Measurements from ENCODE around the gene CRYBG2. TPM values are rescaled to one million over a fixed set of nuclear protein-coding genes. Genes with fewer than 3 reads are reported as not detected.
"Not testable (repeated sequence)": the region's sequence is repeated elsewhere in the genome, so short reads cannot be mapped to it uniquely, and the experiment has no call there.

Gene CRYBG2
- total RNA-seq, 2 donors from 2014 or later = 12.8 to 30.3 TPM

- no peaks in the 10 kb centered on the region for H3K36me3 ChIP-seq
- intact Hi-C loops (cut with DNase I) = no loop called here
Measured at GRCh38 chr1:26297057-26297790, 56.7 kb downstream of the CRYBG2 start.

DNA sequence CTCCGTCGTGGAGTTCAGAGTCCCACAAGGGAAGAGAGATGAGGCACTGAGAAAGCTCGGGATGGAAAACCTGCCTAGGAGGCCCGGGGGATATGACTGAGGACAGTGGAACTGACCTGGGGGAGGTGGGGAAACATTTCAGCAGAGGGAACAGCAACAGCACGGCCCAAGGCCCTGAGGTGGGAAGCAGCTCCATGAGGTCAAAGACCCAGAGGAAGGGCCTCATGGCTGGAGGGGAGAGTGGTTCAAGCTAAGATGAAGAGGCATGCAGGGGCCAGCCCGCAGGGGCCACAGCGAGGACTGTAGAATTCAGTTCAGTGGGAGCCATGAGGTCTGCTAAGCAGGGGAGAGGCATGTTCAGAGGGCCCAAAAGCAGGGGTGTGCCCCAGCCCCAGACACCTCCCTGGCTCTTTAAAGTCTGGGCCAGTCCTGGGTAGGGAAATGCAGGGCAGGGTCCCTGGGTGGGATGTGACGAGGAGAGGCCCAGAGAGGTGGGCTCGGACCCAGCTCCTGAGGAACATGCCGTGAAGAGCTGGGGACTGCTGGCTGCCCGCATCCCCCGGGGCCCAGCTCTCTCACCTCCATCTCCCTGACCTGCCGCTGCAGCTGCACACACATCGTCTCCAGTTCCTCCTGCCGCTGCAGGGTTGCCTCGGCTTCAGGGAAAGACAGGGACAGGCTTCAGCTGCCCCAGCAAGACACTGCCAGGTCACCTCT, 57.4 kb downstream of the CRYBG2 start:
- Histone ChIP-seq H3K4me1 (no peaks in the 10 kb centered on the region), H3K9me3 (no peaks in the 10 kb centered on the region), H3K27ac (no peak overlapping the region), H3K27me3 (no peaks in the 10 kb centered on the region), H3K36me3 (no peaks in the 10 kb centered on the region), H3K9ac (ENCODE audit: low read depth in 2 of 2, low read length in 2 of 2) (no peak overlapping the region), H3K4me3 (no peak overlapping the region)
- intact Hi-C loops (cut with DNase I) = no loop called here
- no peak for DNase-seq
- no peak for TF ChIP-seq CTCF (IDR thresholded peaks at IDR 0.05)

More at GRCh38 chr1:26297057-26297790, 56.7 kb downstream of the CRYBG2 start:
- no peak overlapping the region for H3K27ac ChIP-seq
- no peaks in the 10 kb centered on the region for H3K27me3 ChIP-seq
- H3K9ac ChIP-seq (ENCODE audit: low read depth in 2 of 2, low read length in 2 of 2) = no peak overlapping the region
- TF ChIP-seq CTCF (IDR thresholded peaks at IDR 0.05) = no peak
- H3K4me1 ChIP-seq = no peaks in the 10 kb centered on the region
- no peak overlapping the region for H3K4me3 ChIP-seq
- no peaks in the 10 kb centered on the region for H3K9me3 ChIP-seq
- DNase-seq = no peak

GRCh38 chr1:26295194-26296138, 58.5 kb downstream of the CRYBG2 start:
- Histone ChIP-seq H3K4me3 (no peak overlapping the region), H3K36me3 (no peaks in the 10 kb centered on the region), H3K27ac (no peak overlapping the region), H3K27me3 (no peaks in the 10 kb centered on the region), H3K9me3 (no peaks in the 10 kb centered on the region), H3K9ac (ENCODE audit: low read depth in 2 of 2, low read length in 2 of 2) (no peak overlapping the region), H3K4me1 (no peaks in the 10 kb centered on the region)
- no peak for DNase-seq
- intact Hi-C loops (cut with DNase I) = no loop called here
- no peak for TF ChIP-seq CTCF (IDR thresholded peaks at IDR 0.05)

- intact Hi-C loops (cut with DNase I) = no loop called here
Measured at GRCh38 chr1:26293911-26294463, 59.9 kb downstream of the CRYBG2 start.

GRCh38 chr1:26292735-26293134, 61.2 kb downstream of the CRYBG2 start:
- H3K9ac ChIP-seq (ENCODE audit: low read depth in 2 of 2, low read length in 2 of 2); H3K27ac ChIP-seq; H3K9me3 ChIP-seq; H3K27me3 ChIP-seq; H3K4me3 ChIP-seq; DNase-seq; intact Hi-C loops (cut with DNase I); H3K36me3 ChIP-seq: not testable (repeated sequence)
- H3K4me1 ChIP-seq = peaks cover 11% of the 10 kb centered on the region

More at GRCh38 chr1:26293911-26294463, 59.9 kb downstream of the CRYBG2 start:
- DNase-seq = no peak
- no peak overlapping the region for H3K27ac ChIP-seq
- TF ChIP-seq CTCF (IDR thresholded peaks at IDR 0.05) = no peak
- peaks cover 11% of the 10 kb centered on the region for H3K4me1 ChIP-seq
- no peak overlapping the region for H3K4me3 ChIP-seq
- no peak overlapping the region for H3K9ac ChIP-seq (ENCODE audit: low read depth in 2 of 2, low read length in 2 of 2)
- no peaks in the 10 kb centered on the region for H3K9me3 ChIP-seq
- H3K36me3 ChIP-seq = no peaks in the 10 kb centered on the region
- H3K27me3 ChIP-seq = no peaks in the 10 kb centered on the region
